Tibial artery (tissue), 4 donors: ENCODE measurements around the gene CAPN12.

Source experiments
- DNase-seq, 2 donors: peaks; one replicate each; pipeline ENCODE4 v3.0.0-alpha.2; 2019
- H3K27ac ChIP-seq, 2 donors: fragments of 200-600 bp; sonication (generic) in 1 of 2; 1 replicate in 1 of 2; 2 replicates in 1 of 2; pipeline ENCODE4 v1.5.1; 2018 to 2019; ENCODE audit warnings: mild to moderate bottlenecking in 1 of 2
- H3K27me3 ChIP-seq, 2 donors: fragments of 200-600 bp; sonication (generic) in 1 of 2; one replicate each; pipeline versions ENCODE4 v1.5.1 to v1.6.0; 2016 to 2019
- H3K36me3 ChIP-seq, 3 donors: fragments of 200-600 bp; sonication (generic) in 2 of 3; one replicate each; pipeline ENCODE4 v1.5.1; 2016 to 2019; ENCODE audit warnings: mild to moderate bottlenecking in 2 of 3
- H3K4me1 ChIP-seq, 4 donors: fragments of 200-600 bp; sonication (generic) in 2 of 4; 1 replicate in 3 of 4; 2 replicates in 1 of 4; pipeline ENCODE4 v1.5.1; 2016 to 2019
- H3K4me3 ChIP-seq, 2 donors: fragments of 200-600 bp; sonication (generic) in 1 of 2; 1 replicate in 1 of 2; 2 replicates in 1 of 2; pipeline ENCODE4 v1.5.1; 2018 to 2019; ENCODE audit warnings: mild to moderate bottlenecking in 2 of 2
- H3K9me3 ChIP-seq, 3 donors: fragments of 200-600 bp; sonication (generic) in 1 of 3; one replicate each; pipeline ENCODE4 v1.5.1; 2016 to 2019
- CTCF ChIP-seq, 2 experiments: fragments of 200-600 bp in 1 of 2; fragments of 450-650 bp in 1 of 2; IDR thresholded peaks; one replicate each; pipeline ENCODE4 v1.5.1; 2017 to 2019; ENCODE audit warnings: antibody characterized with exemption in 2 of 2, mild to moderate bottlenecking in 1 of 2, moderate library complexity in 1 of 2
- intact Hi-C: fragments of 100-400 bp; cut with DNase I; formaldehyde crosslinking; loops from one replicate; pipeline ENCODE4 v1.15.0; 2023; ENCODE audit warnings: low total_unique reads

The CAPN12 gene

GRCh38 chr19:38735257-38735686, 9.0 kb downstream of the CAPN12 start:
- no peaks in the 10 kb centered on the region for H3K9me3 ChIP-seq
- peaks cover 0 to 45% (median 29%) of the 10 kb centered on the region in 4 donors for H3K4me1 ChIP-seq
- no peak for TF ChIP-seq CTCF (IDR thresholded peaks at IDR 0.05)
- peaks cover 11 to 16% (median 16%) of the 10 kb centered on the region in 3 donors for H3K36me3 ChIP-seq
- intact Hi-C loops, result no loop called here
- H3K4me3 ChIP-seq, result no peak overlapping the region
- no peaks in the 10 kb centered on the region for H3K27me3 ChIP-seq
- DNase-seq, result peak in 1 of 2 donors; percentile 67
- H3K27ac ChIP-seq, result peak overlapping the region; percentile 64 to 74

GRCh38 chr19:38734426-38735256, 9.6 kb downstream of the CAPN12 start:
- TF ChIP-seq CTCF (IDR thresholded peaks at IDR 0.05), result no peak
- no peaks in the 10 kb centered on the region for H3K27me3 ChIP-seq
- H3K36me3 ChIP-seq, result peaks cover 17 to 23% (median 19%) of the 10 kb centered on the region in 3 donors
- DNase-seq, result peak in 1 of 2 donors; percentile 68
- H3K4me3 ChIP-seq, result no peak overlapping the region
- H3K9me3 ChIP-seq, result no peaks in the 10 kb centered on the region
- H3K27ac ChIP-seq, result peak overlapping the region; percentile 64 to 74
- H3K4me1 ChIP-seq, result peaks cover 0 to 45% (median 29%) of the 10 kb centered on the region in 4 donors
- intact Hi-C loops, result no loop called here

GRCh38 chr19:38734176-38734425, 10.2 kb downstream of the CAPN12 start:
- Histone ChIP-seq H3K36me3 (peaks cover 20 to 28% (median 24%) of the 10 kb centered on the region in 3 donors), H3K27ac (peak overlapping the region; percentile 64 to 74), H3K27me3 (no peaks in the 10 kb centered on the region), H3K4me3 (no peak overlapping the region), H3K4me1 (peaks cover 0 to 47% (median 29%) of the 10 kb centered on the region in 4 donors), H3K9me3 (no peaks in the 10 kb centered on the region)
- intact Hi-C loops, result no loop called here
- no peak for TF ChIP-seq CTCF (IDR thresholded peaks at IDR 0.05)
- peak in 1 of 2 donors; percentile 67 for DNase-seq

- peaks cover 25 to 33% (median 29%) of the 10 kb centered on the region in 3 donors for H3K36me3 ChIP-seq
- H3K4me3 ChIP-seq, result no peak overlapping the region
- peak overlapping the region; percentile 64 to 74 for H3K27ac ChIP-seq
- H3K4me1 ChIP-seq, result peaks cover 0 to 52% (median 30%) of the 10 kb centered on the region in 4 donors
- DNase-seq, result peak in 1 of 2 donors; percentile 65
- intact Hi-C loops, result no loop called here
- H3K9me3 ChIP-seq, result no peaks in the 10 kb centered on the region
- no peak for TF ChIP-seq CTCF (IDR thresholded peaks at IDR 0.05)
- H3K27me3 ChIP-seq, result no peaks in the 10 kb centered on the region
These were observed 10.6 kb downstream of the CAPN12 start for GRCh38 chr19:38733493-38734175.

GRCh38 chr19:38733241-38733492, 11.1 kb downstream of the CAPN12 start:
- peaks cover 26 to 37% (median 34%) of the 10 kb centered on the region in 3 donors for H3K36me3 ChIP-seq
- intact Hi-C loops, result no loop called here
- peaks cover 0 to 55% (median 33%) of the 10 kb centered on the region in 4 donors for H3K4me1 ChIP-seq
- no peak for TF ChIP-seq CTCF (IDR thresholded peaks at IDR 0.05)
- no peak for DNase-seq
- H3K27ac ChIP-seq, result peak overlapping the region; percentile 64 to 74
- H3K27me3 ChIP-seq, result no peaks in the 10 kb centered on the region
- H3K4me3 ChIP-seq, result no peak overlapping the region
- no peaks in the 10 kb centered on the region for H3K9me3 ChIP-seq
